Measurements from ENCODE around the gene SRC. TPM values are rescaled to one million over a fixed set of nuclear protein-coding genes. Genes with fewer than 3 reads are reported as not detected.

SRC gene
- total RNA-seq, 1 experiment from 2014 or later: 55.6 TPM

GRCh38 chr20:37426106-37426505 lies 80.2 kb downstream of the SRC start:
- H3K79me2 ChIP-seq (ENCODE audit: low read length): no peaks in the 10 kb centered on the region
- H3K4me2 ChIP-seq (ENCODE audit: low read length): no peak overlapping the region
- no peak overlapping the region for H3K9ac ChIP-seq (ENCODE audit: low read length)
- no peaks in the 10 kb centered on the region for H3K36me3 ChIP-seq (ENCODE audit: low read depth, low read length)
- no peaks in the 10 kb centered on the region for H3K9me3 ChIP-seq (ENCODE audit: low read length)
- intact Hi-C loops (cut with micrococcal nuclease): no loop called here
- POLR2A ChIA-PET (ENCODE audit: unreplicated experiment): no interaction called here
- no peak overlapping the region for H3K4me3 ChIP-seq (ENCODE audit: low read length)
- no peak overlapping the region for H3K27ac ChIP-seq (ENCODE audit: low read length)
- no peak overlapping the region for H2AFZ ChIP-seq (ENCODE audit: low read length)
- H4K20me1 ChIP-seq (ENCODE audit: low read length): no peaks in the 10 kb centered on the region
- H3K4me1 ChIP-seq (ENCODE audit: insufficient read depth, low read length): no peaks in the 10 kb centered on the region
- no peaks in the 10 kb centered on the region for H3K9me2 ChIP-seq (replicated peaks; ENCODE audit: low read length)
- ATAC-seq (no peak), DNase-seq (no peak)
- no TSS peak for BruUV-seq (replicated peaks)
- CTCF ChIA-PET: no interaction called here
- peaks cover 59% of the 10 kb centered on the region for H3K27me3 ChIP-seq (ENCODE audit: low read length)
- TF ChIP-seq EZH2 (IDR thresholded peaks at IDR 0.05; ENCODE audit: low read length, unreplicated experiment): no peak
- no peak for TF ChIP-seq CTCF (conservative IDR thresholded peaks at IDR 0.05; ENCODE audit: low read depth, low read length)
- no peak for TF ChIP-seq EZH2phosphoT487 (IDR thresholded peaks at IDR 0.05; ENCODE audit: borderline replicate concordance, low read length)
- no peaks in the 10 kb centered on the region for H3F3A ChIP-seq (ENCODE audit: low read length, unreplicated experiment)

GRCh38 chr20:37426978-37427377 lies 81.0 kb downstream of the SRC start:
- H3K4me3 ChIP-seq (ENCODE audit: low read length): no peak overlapping the region
- DNase-seq: no peak
- BruUV-seq (replicated peaks): no TSS peak
- no peak overlapping the region for H2AFZ ChIP-seq (ENCODE audit: low read length)
- H3K27me3 ChIP-seq (ENCODE audit: low read length): peaks cover 64% of the 10 kb centered on the region
- POLR2A ChIA-PET (ENCODE audit: unreplicated experiment): no interaction called here
- no peak overlapping the region for H3K27ac ChIP-seq (ENCODE audit: low read length)
- H4K20me1 ChIP-seq (ENCODE audit: low read length): no peaks in the 10 kb centered on the region
- H3F3A ChIP-seq (ENCODE audit: low read length, unreplicated experiment): no peaks in the 10 kb centered on the region
- no peak overlapping the region for H3K4me2 ChIP-seq (ENCODE audit: low read length)
- H3K4me1 ChIP-seq (ENCODE audit: insufficient read depth, low read length): no peaks in the 10 kb centered on the region
- H3K9me3 ChIP-seq (ENCODE audit: low read length): no peaks in the 10 kb centered on the region
- H3K9me2 ChIP-seq (replicated peaks; ENCODE audit: low read length): no peaks in the 10 kb centered on the region
- H3K79me2 ChIP-seq (ENCODE audit: low read length): no peaks in the 10 kb centered on the region
- no peak for ATAC-seq
- H3K36me3 ChIP-seq (ENCODE audit: low read depth, low read length): no peaks in the 10 kb centered on the region
- TF ChIP-seq EZH2 (IDR thresholded peaks at IDR 0.05; ENCODE audit: low read length, unreplicated experiment): no peak
- no peak for TF ChIP-seq CTCF (conservative IDR thresholded peaks at IDR 0.05; ENCODE audit: low read depth, low read length)
- TF ChIP-seq EZH2phosphoT487 (IDR thresholded peaks at IDR 0.05; ENCODE audit: borderline replicate concordance, low read length): no peak
- H3K9ac ChIP-seq (ENCODE audit: low read length): no peak overlapping the region
- intact Hi-C loops (cut with micrococcal nuclease): no loop called here
- CTCF ChIA-PET: no interaction called here

- CTCF ChIA-PET: no interaction called here
- no peak overlapping the region for H3K4me2 ChIP-seq (ENCODE audit: low read length)
- ATAC-seq (no peak), DNase-seq (no peak)
- no peak overlapping the region for H3K27ac ChIP-seq (ENCODE audit: low read length)
- no peaks in the 10 kb centered on the region for H3F3A ChIP-seq (ENCODE audit: low read length, unreplicated experiment)
- no peak overlapping the region for H3K4me3 ChIP-seq (ENCODE audit: low read length)
- no peak overlapping the region for H2AFZ ChIP-seq (ENCODE audit: low read length)
- intact Hi-C loops (cut with micrococcal nuclease): no loop called here
- H3K36me3 ChIP-seq (ENCODE audit: low read depth, low read length): no peaks in the 10 kb centered on the region
- H3K9me3 ChIP-seq (ENCODE audit: low read length): no peaks in the 10 kb centered on the region
- no TSS peak for BruUV-seq (replicated peaks)
- no peaks in the 10 kb centered on the region for H3K9me2 ChIP-seq (replicated peaks; ENCODE audit: low read length)
- no peaks in the 10 kb centered on the region for H3K79me2 ChIP-seq (ENCODE audit: low read length)
- POLR2A ChIA-PET (ENCODE audit: unreplicated experiment): no interaction called here
- H4K20me1 ChIP-seq (ENCODE audit: low read length): no peaks in the 10 kb centered on the region
- H3K9ac ChIP-seq (ENCODE audit: low read length): no peak overlapping the region
- no peak for TF ChIP-seq CTCF (conservative IDR thresholded peaks at IDR 0.05; ENCODE audit: low read depth, low read length)
- H3K27me3 ChIP-seq (ENCODE audit: low read length): peaks cover 64% of the 10 kb centered on the region
- no peaks in the 10 kb centered on the region for H3K4me1 ChIP-seq (ENCODE audit: insufficient read depth, low read length)
Observed at GRCh38 chr20:37430044-37430443, 84.1 kb downstream of the SRC start.

Data from PC-3 (cell line).